GM23338 (cell line): ENCODE measurements around the gene MPPED2. TPM values are rescaled to one million over a fixed set of nuclear protein-coding genes. Genes with fewer than 3 reads are reported as not detected.

Experiments
- ATAC-seq: fragments of 200-7000 bp; cut with Tn5 transposase; 3 replicates; pipeline ENCODE4 v1.9.1; 2020
- DNase-seq: peaks from one replicate; pipeline ENCODE4 v3.0.0-alpha.2; 2015; ENCODE audit warnings: low spot score
- H2AFZ ChIP-seq: fragments of 200-600 bp; sonication (generic); 2 replicates; pipeline ENCODE4 v1.8.0; 2016; ENCODE audit warnings: antibody characterized with exemption, mild to moderate bottlenecking, moderate library complexity
- H3F3A ChIP-seq: fragments of 200-600 bp; sonication (generic); replicated peaks from 2 replicates; pipeline ENCODE4 v1.8.0; 2017; ENCODE audit warnings: antibody characterized with exemption, mixed run types, low read depth
- H3K27ac ChIP-seq: fragments of 200-600 bp; sonication (generic); 2 replicates; pipeline ENCODE4 v1.6.1; 2016; ENCODE audit warnings: low read depth
- H3K27me3 ChIP-seq: fragments of 200-600 bp; sonication (generic); 2 replicates; pipeline ENCODE4 v1.8.0; 2016; ENCODE audit warnings: mild to moderate bottlenecking, mixed run types, moderate library complexity; ENCODE audit not compliant: insufficient read depth
- H3K36me3 ChIP-seq: fragments of 200-600 bp; sonication (generic); 2 replicates; pipeline ENCODE4 v1.8.0; 2016; ENCODE audit warnings: mild to moderate bottlenecking; ENCODE audit not compliant: insufficient read depth
- H3K4me1 ChIP-seq: fragments of 200-600 bp; sonication (generic); 2 replicates; pipeline ENCODE4 v1.8.0; 2016; ENCODE audit warnings: mild to moderate bottlenecking, moderate library complexity; ENCODE audit not compliant: insufficient read depth
- H3K4me2 ChIP-seq: fragments of 200-600 bp; sonication (generic); 2 replicates; pipeline ENCODE4 v1.7.1; 2017; ENCODE audit warnings: mixed run types
- H3K4me3 ChIP-seq: fragments of 200-600 bp; sonication (generic); 2 replicates; pipeline ENCODE4 v1.6.1; 2016; ENCODE audit warnings: mixed run types
- H3K79me2 ChIP-seq: fragments of 200-600 bp; sonication (generic); replicated peaks from 2 replicates; pipeline ENCODE4 v1.8.0; 2017; ENCODE audit warnings: mild to moderate bottlenecking; ENCODE audit not compliant: insufficient read depth
- H3K9me2 ChIP-seq: fragments of 200-600 bp; sonication (generic); 2 replicates; pipeline ENCODE4 v1.8.0; 2017; ENCODE audit not compliant: insufficient read depth
- H4K20me1 ChIP-seq: fragments of 200-600 bp; sonication (generic); replicated peaks from 2 replicates; pipeline ENCODE4 v1.8.0; 2017; ENCODE audit warnings: mild to moderate bottlenecking; ENCODE audit not compliant: insufficient read depth
- H3K27ac Mint-ChIP-seq: 2 replicates; pipeline ENCODE4 v1.8.0; 2020; ENCODE audit warnings: inconsistent platforms, mild to moderate bottlenecking, moderate library complexity, mixed read lengths
- H3K27me3 Mint-ChIP-seq: 3 replicates; pipeline ENCODE4 v1.8.0; 2022; ENCODE audit warnings: low read depth, mild to moderate bottlenecking, moderate library complexity, mixed read lengths, inconsistent platforms; ENCODE audit not compliant: insufficient read depth, poor library complexity
- H3K36me3 Mint-ChIP-seq: 3 replicates; pipeline ENCODE4 v1.8.0; 2021; ENCODE audit warnings: low read depth, mild to moderate bottlenecking, inconsistent platforms, moderate library complexity, mixed read lengths
- H3K4me1 Mint-ChIP-seq: 3 replicates; pipeline ENCODE4 v1.8.0; 2020; ENCODE audit warnings: mild to moderate bottlenecking, inconsistent platforms, mixed read lengths
- H3K4me3 Mint-ChIP-seq: 3 replicates; pipeline ENCODE4 v1.8.0; 2021; ENCODE audit warnings: moderate library complexity, mild to moderate bottlenecking, inconsistent platforms, mixed read lengths
- H3K9me3 Mint-ChIP-seq: 3 replicates; pipeline ENCODE4 v1.8.0; 2020; ENCODE audit warnings: moderate library complexity, mild to moderate bottlenecking, inconsistent platforms, mixed read lengths
- CREB1 ChIP-seq: fragments of 250-450 bp; sonication (Bioruptor Pico); IDR thresholded peaks from 2 replicates; pipeline ENCODE4 v1.5.0; 2020; ENCODE audit warnings: low read depth, mild to moderate bottlenecking, moderate library complexity
- EZH2 ChIP-seq: fragments of 200-600 bp; sonication (generic); IDR thresholded peaks from one replicate; pipeline ENCODE4 v1.8.0; 2017; ENCODE audit warnings: antibody characterized with exemption, mild to moderate bottlenecking, low read depth; ENCODE audit not compliant: unreplicated experiment
- EZH2phosphoT487 ChIP-seq: fragments of 200-600 bp; sonication (generic); IDR thresholded peaks from one replicate; pipeline ENCODE4 v1.8.1; 2018; ENCODE audit warnings: antibody characterized with exemption; ENCODE audit not compliant: unreplicated experiment
- JUNB ChIP-seq: IDR thresholded peaks from one replicate; pipeline ENCODE4 v1.6.1; 2016; ENCODE audit warnings: antibody characterized with exemption; ENCODE audit not compliant: unreplicated experiment
- NANOG ChIP-seq: IDR thresholded peaks from 2 replicates; pipeline ENCODE4 v1.6.1; 2016; ENCODE audit warnings: antibody characterized with exemption, borderline replicate concordance
- POLR2AphosphoS5 ChIP-seq: IDR thresholded peaks from 2 replicates; pipeline ENCODE4 v1.6.1; 2016; ENCODE audit warnings: antibody characterized with exemption, low read depth
- STAT1 ChIP-seq: IDR thresholded peaks from one replicate; pipeline ENCODE4 v1.6.1; 2016; ENCODE audit warnings: antibody characterized with exemption; ENCODE audit not compliant: unreplicated experiment
- ZNF114 ChIP-seq: fragments of 250-450 bp; sonication (Bioruptor Pico); IDR thresholded peaks from 2 replicates; pipeline ENCODE4 v1.5.0; 2020; ENCODE audit warnings: mild to moderate bottlenecking, moderate library complexity
- ZNF331 ChIP-seq: fragments of 250-450 bp; sonication (Bioruptor Pico); IDR thresholded peaks from 2 replicates; pipeline ENCODE4 v1.5.0; 2020; ENCODE audit warnings: low read depth, mild to moderate bottlenecking, moderate library complexity
- polyA plus RNA-seq: library from polyadenylated mRNA; unstranded; fragments of >200 nt; fragmentation: Nextera tagmentation; extraction: Ambion mirVana; gene quantifications from 2 replicates; pipeline ENCODE4 v1.2.1, GENCODE V29; 2016
- total RNA-seq: library from RNA; depleted of rRNA; stranded (reverse); fragments of >200 nt; shearing (Covaris generic); gene quantifications from 2 replicates; pipeline ENCODE4 v1.2.3, GENCODE V29; 2014
- TF ChIP-seq, protein P1 (sequence below): IDR thresholded peaks from 2 replicates; pipeline ENCODE4 v1.6.1; 2016; ENCODE audit warnings: antibody characterized with exemption
- TF ChIP-seq, protein P2 (sequence below): IDR thresholded peaks from one replicate; pipeline ENCODE4 v1.6.1; 2018; ENCODE audit warnings: antibody characterized with exemption; ENCODE audit not compliant: unreplicated experiment
- TF ChIP-seq, protein P3 (sequence below): fragments of 250-450 bp; sonication (Bioruptor Pico); IDR thresholded peaks from 2 replicates; pipeline ENCODE4 v1.5.0; 2020; ENCODE audit warnings: mild to moderate bottlenecking, moderate library complexity
- TF ChIP-seq, protein P4 (sequence below), 2 experiments: fragments of 200-600 bp in 1 of 2; sonication (generic) in 1 of 2; conservative IDR thresholded peaks; 2 replicates each; pipeline versions ENCODE4 v1.5.1 to v1.6.1; 2016 to 2017; ENCODE audit warnings: antibody characterized with exemption in 2 of 2, low read depth in 2 of 2, mild to moderate bottlenecking in 2 of 2, moderate library complexity in 1 of 2

The MPPED2 gene
- total and polyA plus RNA-seq, 2 experiments from 2014 or later = 4.4 to 6.8 TPM

DNA sequence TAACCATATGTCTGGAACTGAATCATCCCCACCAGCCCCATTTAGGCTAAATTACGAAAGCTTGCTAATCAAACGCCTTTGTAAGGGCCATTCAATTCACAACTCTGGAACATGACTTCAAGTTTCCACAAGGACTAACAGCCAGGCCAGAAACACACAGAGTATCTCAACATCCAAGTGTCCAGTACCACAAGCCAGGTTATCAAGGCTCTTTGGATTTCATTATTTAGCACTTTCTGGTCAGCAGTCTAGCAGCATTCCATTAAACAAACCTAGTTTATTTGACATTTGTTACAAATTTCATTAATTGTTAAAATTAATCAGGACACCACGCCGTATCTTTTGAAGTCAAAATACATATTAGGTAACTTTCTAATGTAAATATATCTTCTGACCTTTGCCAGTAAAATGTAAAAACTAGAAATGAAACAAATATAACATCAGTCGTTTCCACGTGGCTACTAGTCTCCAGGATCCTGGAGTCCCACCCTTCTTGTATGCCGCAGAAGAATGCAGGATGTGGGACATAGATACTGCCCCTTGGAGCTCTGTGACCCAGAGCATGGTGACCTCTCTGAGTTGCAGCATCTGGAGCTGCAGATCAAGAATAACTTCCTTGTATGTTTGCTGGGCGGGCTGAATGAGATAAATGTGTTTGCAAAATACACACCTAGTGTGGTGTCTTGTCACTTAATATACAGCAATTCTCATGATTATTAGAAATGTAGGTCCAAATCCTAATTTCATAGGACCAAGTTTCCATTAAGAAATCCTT is 64.7 kb downstream of the MPPED2 start:
- Mint-ChIP-seq H3K27me3 (no peaks in the 10 kb centered on the region), H3K27ac (no peak overlapping the region), H3K36me3 (no peaks in the 10 kb centered on the region), H3K4me3 (no peak overlapping the region), H3K4me1 (peaks cover 10% of the 10 kb centered on the region; the same call in 2 of the 3 replicates), H3K9me3 (no peaks in the 10 kb centered on the region)
- Histone ChIP-seq H3F3A (no peaks in the 10 kb centered on the region), H4K20me1 (no peaks in the 10 kb centered on the region), H3K4me2 (no peak overlapping the region), H3K27me3 (no peaks in the 10 kb centered on the region), H3K9me2 (no peaks in the 10 kb centered on the region), H3K36me3 (no peaks in the 10 kb centered on the region), H3K27ac (no peak overlapping the region), H3K79me2 (no peaks in the 10 kb centered on the region), H3K4me1 (no peaks in the 10 kb centered on the region), H3K4me3 (no peak overlapping the region), H2AFZ (no peak overlapping the region)
- DNase-seq (no peak), ATAC-seq (no peak)
- TF ChIP-seq, protein P1, sequence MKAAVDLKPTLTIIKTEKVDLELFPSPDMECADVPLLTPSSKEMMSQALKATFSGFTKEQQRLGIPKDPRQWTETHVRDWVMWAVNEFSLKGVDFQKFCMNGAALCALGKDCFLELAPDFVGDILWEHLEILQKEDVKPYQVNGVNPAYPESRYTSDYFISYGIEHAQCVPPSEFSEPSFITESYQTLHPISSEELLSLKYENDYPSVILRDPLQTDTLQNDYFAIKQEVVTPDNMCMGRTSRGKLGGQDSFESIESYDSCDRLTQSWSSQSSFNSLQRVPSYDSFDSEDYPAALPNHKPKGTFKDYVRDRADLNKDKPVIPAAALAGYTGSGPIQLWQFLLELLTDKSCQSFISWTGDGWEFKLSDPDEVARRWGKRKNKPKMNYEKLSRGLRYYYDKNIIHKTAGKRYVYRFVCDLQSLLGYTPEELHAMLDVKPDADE = no peak
- TF ChIP-seq, protein P2, sequence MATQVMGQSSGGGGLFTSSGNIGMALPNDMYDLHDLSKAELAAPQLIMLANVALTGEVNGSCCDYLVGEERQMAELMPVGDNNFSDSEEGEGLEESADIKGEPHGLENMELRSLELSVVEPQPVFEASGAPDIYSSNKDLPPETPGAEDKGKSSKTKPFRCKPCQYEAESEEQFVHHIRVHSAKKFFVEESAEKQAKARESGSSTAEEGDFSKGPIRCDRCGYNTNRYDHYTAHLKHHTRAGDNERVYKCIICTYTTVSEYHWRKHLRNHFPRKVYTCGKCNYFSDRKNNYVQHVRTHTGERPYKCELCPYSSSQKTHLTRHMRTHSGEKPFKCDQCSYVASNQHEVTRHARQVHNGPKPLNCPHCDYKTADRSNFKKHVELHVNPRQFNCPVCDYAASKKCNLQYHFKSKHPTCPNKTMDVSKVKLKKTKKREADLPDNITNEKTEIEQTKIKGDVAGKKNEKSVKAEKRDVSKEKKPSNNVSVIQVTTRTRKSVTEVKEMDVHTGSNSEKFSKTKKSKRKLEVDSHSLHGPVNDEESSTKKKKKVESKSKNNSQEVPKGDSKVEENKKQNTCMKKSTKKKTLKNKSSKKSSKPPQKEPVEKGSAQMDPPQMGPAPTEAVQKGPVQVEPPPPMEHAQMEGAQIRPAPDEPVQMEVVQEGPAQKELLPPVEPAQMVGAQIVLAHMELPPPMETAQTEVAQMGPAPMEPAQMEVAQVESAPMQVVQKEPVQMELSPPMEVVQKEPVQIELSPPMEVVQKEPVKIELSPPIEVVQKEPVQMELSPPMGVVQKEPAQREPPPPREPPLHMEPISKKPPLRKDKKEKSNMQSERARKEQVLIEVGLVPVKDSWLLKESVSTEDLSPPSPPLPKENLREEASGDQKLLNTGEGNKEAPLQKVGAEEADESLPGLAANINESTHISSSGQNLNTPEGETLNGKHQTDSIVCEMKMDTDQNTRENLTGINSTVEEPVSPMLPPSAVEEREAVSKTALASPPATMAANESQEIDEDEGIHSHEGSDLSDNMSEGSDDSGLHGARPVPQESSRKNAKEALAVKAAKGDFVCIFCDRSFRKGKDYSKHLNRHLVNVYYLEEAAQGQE = no peak
- no peak for TF ChIP-seq STAT1
- TF ChIP-seq, protein P3, sequence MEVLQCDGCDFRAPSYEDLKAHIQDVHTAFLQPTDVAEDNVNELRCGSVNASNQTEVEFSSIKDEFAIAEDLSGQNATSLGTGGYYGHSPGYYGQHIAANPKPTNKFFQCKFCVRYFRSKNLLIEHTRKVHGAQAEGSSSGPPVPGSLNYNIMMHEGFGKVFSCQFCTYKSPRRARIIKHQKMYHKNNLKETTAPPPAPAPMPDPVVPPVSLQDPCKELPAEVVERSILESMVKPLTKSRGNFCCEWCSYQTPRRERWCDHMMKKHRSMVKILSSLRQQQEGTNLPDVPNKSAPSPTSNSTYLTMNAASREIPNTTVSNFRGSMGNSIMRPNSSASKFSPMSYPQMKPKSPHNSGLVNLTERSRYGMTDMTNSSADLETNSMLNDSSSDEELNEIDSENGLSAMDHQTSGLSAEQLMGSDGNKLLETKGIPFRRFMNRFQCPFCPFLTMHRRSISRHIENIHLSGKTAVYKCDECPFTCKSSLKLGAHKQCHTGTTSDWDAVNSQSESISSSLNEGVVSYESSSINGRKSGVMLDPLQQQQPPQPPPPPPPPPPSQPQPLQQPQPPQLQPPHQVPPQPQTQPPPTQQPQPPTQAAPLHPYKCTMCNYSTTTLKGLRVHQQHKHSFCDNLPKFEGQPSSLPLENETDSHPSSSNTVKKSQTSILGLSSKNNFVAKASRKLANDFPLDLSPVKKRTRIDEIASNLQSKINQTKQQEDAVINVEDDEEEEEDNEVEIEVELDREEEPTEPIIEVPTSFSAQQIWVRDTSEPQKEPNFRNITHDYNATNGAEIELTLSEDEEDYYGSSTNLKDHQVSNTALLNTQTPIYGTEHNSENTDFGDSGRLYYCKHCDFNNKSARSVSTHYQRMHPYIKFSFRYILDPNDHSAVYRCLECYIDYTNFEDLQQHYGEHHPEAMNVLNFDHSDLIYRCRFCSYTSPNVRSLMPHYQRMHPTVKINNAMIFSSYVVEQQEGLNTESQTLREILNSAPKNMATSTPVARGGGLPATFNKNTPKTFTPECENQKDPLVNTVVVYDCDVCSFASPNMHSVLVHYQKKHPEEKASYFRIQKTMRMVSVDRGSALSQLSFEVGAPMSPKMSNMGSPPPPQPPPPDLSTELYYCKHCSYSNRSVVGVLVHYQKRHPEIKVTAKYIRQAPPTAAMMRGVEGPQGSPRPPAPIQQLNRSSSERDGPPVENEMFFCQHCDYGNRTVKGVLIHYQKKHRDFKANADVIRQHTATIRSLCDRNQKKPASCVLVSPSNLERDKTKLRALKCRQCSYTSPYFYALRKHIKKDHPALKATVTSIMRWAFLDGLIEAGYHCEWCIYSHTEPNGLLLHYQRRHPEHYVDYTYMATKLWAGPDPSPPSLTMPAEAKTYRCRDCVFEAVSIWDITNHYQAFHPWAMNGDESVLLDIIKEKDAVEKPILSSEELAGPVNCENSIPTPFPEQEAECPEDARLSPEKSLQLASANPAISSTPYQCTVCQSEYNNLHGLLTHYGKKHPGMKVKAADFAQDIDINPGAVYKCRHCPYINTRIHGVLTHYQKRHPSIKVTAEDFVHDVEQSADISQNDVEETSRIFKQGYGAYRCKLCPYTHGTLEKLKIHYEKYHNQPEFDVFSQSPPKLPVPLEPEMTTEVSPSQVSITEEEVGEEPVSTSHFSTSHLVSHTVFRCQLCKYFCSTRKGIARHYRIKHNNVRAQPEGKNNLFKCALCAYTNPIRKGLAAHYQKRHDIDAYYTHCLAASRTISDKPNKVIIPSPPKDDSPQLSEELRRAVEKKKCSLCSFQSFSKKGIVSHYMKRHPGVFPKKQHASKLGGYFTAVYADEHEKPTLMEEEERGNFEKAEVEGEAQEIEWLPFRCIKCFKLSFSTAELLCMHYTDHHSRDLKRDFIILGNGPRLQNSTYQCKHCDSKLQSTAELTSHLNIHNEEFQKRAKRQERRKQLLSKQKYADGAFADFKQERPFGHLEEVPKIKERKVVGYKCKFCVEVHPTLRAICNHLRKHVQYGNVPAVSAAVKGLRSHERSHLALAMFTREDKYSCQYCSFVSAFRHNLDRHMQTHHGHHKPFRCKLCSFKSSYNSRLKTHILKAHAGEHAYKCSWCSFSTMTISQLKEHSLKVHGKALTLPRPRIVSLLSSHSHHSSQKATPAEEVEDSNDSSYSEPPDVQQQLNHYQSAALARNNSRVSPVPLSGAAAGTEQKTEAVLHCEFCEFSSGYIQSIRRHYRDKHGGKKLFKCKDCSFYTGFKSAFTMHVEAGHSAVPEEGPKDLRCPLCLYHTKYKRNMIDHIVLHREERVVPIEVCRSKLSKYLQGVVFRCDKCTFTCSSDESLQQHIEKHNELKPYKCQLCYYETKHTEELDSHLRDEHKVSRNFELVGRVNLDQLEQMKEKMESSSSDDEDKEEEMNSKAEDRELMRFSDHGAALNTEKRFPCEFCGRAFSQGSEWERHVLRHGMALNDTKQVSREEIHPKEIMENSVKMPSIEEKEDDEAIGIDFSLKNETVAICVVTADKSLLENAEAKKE (CRISPR knock-in tag) = no peak
- TF ChIP-seq ZNF114 (CRISPR knock-in tag) = no peak
- no peak for TF ChIP-seq NANOG
- no peak for TF ChIP-seq CREB1 (CRISPR knock-in tag)
- TF ChIP-seq ZNF331 (CRISPR knock-in tag) = no peak
- no peak for TF ChIP-seq EZH2
- TF ChIP-seq JUNB = no peak
- no peak for TF ChIP-seq EZH2phosphoT487
- TF ChIP-seq POLR2AphosphoS5 = no peak
- TF ChIP-seq, protein P4, sequence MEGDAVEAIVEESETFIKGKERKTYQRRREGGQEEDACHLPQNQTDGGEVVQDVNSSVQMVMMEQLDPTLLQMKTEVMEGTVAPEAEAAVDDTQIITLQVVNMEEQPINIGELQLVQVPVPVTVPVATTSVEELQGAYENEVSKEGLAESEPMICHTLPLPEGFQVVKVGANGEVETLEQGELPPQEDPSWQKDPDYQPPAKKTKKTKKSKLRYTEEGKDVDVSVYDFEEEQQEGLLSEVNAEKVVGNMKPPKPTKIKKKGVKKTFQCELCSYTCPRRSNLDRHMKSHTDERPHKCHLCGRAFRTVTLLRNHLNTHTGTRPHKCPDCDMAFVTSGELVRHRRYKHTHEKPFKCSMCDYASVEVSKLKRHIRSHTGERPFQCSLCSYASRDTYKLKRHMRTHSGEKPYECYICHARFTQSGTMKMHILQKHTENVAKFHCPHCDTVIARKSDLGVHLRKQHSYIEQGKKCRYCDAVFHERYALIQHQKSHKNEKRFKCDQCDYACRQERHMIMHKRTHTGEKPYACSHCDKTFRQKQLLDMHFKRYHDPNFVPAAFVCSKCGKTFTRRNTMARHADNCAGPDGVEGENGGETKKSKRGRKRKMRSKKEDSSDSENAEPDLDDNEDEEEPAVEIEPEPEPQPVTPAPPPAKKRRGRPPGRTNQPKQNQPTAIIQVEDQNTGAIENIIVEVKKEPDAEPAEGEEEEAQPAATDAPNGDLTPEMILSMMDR (conservative IDR thresholded peaks at IDR 0.05; ENCODE audit: low read depth in 2 of 2) = no peak
